GM18520 (cell line): ENCODE measurements around the gene SNAPC2.
"Not testable (repeated sequence)": the region's sequence is repeated elsewhere in the genome, so short reads cannot be mapped to it uniquely, and the experiment has no call there.

Experiments used
- ATAC-seq: cut with Tn5 transposase; IDR thresholded peaks from one replicate; pipeline ENCODE4 v1.9.1; 2021; ENCODE audit not compliant: unreplicated experiment

Gene SNAPC2

DNA sequence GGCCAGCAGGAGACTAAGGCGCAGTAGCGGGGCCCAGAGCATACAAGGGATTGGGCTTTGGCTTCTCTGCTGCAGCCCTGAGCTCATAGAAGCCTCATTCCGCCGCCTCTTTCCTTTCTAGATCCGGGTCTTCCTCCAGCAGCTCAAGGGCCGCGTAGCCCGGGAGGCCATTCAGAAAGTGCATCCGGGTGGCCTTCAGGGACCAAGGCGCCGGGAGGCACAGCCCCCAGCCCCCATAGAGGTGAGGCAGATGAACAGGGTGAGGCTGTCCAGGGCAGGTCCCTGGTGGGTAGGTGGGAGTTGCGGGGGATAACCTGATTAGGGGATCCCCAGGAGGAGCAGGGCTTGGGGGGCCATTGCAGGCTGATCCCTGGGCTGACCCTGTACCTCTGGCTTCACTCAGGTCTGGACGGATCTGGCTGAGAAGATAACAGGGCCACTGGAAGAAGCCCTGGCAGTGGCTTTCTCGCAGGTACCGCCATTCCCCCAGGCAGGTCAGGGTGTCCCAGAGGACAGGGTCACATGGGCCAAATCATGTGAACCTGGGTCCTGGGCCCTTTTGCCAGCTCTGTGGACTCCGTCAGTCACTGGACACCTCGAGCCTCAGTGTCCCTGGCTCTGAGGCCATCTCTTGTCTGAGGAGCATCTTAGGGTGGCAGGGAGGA, 1.3 kb downstream of the SNAPC2 start:
- no peak for ATAC-seq

DNA sequence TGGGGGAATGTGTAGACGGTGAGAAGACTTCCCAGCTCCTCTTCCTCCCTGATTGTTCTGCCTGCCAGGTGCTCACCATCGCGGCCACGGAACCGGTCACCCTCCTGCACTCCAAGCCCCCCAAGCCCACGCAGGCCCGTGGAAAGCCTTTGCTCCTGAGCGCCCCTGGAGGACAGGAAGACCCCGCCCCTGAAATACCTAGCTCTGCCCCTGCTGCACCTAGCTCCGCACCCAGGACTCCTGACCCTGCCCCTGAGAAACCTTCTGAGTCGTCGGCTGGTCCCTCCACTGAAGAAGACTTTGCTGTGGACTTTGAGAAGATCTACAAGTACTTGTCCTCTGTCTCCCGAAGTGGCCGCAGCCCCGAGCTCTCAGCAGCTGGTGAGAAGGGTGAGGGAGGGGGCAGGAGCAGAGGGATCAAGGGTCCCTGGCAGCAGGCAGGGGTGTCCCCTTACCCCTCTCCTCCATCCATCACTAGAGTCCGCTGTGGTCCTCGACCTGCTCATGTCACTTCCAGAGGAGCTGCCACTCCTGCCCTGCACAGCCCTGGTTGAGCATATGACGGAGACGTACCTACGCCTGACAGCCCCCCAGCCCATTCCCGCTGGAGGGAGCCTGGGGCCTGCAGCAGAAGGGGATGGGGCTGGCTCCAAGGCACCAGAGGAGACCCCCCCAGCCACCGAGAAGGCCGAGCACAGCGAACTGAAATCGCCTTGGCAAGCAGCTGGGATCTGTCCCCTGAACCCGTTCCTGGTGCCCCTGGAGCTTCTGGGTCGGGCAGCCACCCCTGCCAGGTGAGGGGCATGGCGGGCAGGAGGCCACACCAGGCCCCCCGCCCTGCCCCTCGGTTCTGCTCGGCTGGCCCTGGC, 2.1 kb downstream of the SNAPC2 start:
- no peak for ATAC-seq

DNA sequence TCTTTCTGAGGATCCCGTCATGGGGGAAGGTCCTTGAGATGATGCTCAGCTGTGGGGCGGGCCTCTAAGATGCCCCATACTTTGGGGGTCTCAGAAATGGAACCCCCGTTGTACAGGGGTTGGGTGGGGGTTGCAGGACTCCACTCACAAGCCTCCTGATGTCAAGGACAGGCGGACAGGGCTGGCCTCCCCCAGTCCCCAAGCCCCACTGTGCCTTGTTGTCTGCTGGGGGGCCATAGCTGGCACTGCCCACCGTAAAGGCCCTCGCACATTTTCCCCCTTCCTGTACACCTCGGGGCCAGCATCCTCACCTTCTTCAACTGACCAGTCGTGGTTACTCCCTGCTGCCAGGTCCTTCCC, 2.7 kb downstream of the SNAPC2 start:
- ATAC-seq: no peak

DNA sequence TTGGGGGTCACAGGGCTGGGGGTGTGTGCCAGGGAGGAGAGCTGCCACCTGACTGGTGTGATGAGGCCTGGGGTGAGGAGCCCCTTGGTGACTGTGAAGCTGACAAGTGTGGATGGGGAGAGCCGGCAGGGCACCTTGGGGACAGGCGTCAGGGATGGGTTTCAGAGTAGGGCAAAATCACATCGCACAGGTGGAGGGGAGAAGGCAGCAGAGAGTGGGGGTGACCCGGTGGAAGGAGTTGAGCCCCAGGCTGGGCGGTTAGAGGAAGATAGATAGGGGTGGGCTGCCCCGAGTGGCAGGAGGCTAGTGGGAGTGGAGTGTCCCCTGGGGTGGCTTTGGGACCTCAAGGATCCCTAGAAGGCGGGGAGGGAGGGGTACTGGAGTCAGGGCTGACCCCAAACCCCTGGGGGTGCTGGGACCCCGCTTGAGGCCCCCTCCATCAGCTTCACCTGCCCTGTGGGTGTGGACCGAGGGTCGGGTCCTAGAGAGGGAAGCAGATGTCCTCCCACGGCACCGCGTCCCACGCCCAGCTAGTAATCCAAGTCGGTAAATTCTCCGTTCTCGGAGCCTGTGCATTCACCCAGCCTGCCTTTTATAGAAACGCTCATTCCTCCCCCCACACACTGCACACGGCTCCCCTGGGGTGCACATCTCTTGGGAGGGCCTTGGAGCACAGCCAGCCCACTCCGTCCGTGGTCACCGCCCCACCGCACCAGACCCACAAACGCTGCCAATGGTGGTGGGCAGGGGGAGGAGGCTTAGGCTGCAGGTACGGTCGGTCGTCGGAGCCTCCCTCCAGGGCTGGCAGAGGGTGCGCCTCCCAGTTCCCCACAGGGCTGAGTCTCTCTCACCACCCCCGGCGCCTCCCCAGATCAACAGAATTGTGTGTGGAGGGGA, 3.4 kb downstream of the SNAPC2 start:
- ATAC-seq: no peak

DNA sequence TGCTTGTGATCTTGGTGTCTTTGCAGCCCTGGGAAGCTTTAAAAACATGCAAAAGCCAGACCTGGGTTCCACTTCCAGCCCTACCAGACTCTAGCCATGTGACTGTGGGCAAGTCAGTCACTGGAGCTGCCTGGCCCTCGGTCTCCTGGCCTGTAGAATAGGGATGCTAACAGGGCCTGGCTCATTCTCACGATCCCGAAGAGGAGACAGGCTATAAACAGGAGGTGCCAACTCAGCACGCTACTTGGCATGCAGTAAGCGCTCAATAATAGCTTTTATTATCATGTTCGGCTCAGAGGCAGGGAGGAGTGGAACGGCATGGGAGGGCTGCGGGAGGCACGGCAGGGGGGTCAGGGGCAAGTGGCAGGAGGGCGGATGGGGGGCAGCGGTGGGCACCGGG, 4.1 kb downstream of the SNAPC2 start:
- ATAC-seq: no peak

DNA sequence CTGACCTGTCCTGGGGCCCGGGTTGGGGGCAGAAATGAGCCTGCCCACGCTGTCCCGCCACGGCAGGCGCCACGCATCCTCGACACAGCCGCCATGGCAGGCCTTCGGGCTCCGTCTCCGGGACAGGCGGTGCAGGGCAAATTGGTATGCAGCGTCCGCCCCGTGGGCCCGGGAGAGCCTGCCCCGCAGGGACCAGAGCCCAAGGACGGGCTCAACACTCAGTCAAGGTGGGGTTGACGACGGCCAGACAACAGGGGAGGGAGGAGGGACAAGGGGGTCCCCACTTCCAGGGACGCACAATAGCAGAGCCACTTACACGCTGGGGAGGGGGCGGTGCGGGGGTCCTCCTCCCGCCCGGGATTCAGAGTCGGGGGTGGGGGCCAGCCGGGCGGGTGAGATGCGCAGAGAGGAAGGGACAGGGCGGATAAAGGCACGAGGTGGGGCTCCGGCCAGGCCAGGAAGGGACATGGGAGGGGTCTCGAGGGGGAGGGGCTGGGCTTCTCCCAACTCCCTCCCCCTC, 4.6 kb downstream of the SNAPC2 start:
- no peak for ATAC-seq

DNA sequence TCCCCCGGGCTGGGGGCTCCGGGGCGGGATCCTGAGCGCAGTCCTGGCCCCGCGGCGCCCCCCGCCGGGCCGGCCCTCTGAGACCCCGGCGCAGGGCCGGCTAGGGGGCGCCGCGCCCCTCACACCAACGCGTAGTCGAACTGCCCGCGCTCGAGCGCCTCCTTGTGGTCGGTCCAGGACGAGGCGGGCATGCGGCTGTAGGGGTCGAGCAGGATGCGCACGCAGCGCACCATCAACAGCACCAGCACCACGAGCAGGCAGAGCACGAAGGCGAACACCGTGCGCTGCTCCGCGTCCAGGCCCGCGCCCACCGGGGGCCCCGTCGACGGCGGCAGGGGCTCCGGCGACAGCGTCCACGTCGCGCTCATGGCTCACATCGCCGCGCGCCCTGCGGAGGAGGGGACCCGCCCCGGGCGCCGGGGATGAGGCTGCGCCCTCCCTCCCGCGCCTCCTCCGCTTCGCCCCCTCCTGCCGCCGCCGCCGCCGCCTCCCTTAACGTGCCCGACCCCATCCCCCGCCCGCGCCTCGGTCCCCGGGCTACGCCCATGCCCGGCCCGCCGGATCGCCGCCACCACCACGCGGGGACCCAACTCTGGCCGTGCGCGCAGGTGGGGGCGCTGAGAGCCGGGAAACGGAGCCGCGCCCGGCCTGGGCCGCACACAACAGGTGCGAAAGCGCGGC, 5.2 kb downstream of the SNAPC2 start:
- no peak for ATAC-seq

DNA sequence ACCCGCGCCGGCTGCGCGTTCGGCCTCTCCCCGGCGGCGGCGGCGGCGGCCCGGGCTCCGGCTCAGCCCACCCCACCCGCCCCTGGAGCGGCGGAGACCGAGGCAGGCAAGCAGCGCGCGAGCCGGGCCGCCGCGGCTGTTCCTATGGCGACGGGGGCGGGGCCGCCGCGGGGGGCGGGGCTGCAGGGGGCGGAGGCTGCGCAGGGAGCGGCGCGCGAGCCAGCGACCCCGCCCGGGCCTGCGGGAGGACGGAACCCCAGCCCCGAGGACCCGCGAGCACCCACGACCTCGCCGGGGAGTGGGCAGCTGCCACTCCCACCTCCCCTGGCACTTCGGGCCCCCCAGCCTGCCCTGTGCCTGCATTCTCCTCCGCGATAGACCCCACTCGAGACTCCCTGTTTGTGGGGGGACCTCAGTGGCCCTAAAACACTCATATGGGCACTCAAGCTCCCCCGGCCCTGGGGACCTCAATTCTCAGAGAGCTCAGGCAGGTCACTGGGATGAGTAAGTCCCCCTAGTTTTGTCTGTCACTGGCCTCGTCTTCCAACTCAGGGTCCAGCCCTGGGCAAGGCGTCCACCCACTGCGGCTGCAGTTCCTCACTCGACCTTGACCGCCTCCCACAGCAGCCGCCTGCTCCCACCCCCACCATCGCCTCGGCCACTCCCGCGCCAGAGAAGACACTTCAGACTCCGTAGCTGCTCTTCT, 6.0 kb downstream of the SNAPC2 start, which contains the start of gene CTXN1:
TSS of gene CTXN1 (minus strand) at position 115 of the 706 bp plus-strand sequence. CDS start 597 bp downstream, outside the sequence.
- no peak for ATAC-seq

DNA sequence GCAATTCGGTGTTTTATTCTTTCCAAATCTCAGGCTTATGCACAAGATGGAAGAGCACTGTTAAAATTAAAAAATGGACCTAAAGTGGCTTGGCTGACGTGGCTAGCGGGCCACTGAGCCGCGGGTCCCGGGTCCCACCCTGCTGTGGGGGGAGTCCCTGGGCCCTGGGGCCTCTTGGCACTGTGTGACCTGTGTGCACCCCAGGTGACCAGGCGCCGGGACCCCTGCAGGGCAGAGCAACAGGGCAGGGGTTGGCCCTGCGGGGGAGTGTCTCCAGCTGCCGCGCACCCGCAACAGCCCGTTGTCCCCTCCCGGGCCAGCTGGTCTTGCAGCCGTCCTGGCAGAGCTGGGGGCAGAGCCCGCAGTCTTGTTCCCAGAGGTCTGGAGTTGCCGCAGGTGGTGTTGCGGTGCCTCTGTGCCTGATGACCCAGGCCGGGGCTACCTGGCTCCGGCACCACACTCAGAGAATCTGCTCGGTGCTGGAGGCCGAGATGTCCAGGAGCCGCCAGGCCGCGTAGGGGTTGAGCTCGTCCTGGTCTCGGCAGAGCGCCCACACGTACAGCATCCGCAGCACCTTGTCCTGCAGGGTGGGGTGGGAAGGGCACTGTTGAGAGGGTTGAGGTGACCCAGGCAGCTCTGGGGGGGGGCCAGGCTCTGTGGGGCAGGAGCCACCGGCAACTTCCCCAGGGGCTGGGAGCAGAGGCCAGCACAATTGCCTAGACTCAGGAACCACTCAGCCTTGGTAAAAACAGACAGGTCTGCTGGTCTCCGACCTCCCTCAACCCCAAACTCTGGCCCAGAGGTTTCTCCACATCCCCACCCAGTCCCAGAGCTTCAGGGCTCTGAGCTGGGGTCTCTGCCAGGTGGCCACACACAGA, 6.8 kb downstream of the SNAPC2 start:
- ATAC-seq: no peak

DNA sequence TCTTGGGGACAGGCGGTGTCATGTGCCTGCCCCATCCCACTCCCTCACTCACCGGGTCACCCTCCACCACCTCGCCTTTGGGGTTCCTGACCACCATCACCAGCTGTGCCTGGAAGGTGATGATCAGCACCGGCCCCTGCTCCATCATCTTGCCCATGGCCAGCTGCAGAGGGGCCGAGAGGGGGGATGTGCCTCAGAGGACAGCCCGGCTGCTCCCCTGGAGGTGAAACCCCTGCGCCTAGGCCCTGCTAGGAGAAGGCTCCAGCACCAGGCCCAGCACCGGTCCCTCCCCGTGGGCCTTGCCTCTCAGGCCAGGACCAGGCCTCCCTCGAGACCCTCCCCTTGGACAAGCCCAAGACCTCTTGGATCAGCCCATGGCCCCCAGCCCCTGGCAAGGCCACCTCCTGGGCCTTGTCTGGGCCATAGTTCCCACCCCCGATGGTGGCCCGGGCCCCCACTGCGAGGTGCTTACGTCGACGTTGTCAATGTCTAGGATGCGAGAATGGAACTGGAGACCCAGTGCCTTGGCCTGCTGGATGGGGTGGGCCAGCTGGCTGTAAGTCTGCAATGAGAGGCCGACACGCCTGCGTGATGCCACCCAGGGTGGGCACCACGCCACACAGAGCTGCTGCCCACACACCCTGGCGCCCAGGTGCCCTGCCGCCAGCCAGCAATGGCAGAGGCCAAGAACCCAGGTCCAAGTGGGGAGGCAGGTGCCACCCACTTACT, 7.6 kb downstream of the SNAPC2 start:
- no peak for ATAC-seq

DNA sequence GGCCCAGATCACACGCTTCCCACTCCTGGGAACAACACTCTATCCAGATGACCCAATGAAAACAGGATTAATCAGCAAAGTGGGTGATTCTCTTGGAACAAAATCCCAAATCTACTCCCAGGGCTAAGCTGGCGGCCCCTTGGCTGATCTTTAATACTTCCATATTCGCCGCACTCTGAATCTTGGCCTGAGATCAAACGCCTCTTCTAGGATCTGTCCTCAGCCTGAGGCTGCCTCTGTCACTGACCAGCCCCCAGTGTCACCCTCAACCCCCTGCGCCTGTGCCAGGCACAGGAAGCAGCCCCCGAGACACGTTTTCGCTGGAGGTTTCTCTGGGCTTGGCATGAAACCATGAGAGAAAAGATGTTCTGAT, 8.2 kb downstream of the SNAPC2 start:
- no peak for ATAC-seq

DNA sequence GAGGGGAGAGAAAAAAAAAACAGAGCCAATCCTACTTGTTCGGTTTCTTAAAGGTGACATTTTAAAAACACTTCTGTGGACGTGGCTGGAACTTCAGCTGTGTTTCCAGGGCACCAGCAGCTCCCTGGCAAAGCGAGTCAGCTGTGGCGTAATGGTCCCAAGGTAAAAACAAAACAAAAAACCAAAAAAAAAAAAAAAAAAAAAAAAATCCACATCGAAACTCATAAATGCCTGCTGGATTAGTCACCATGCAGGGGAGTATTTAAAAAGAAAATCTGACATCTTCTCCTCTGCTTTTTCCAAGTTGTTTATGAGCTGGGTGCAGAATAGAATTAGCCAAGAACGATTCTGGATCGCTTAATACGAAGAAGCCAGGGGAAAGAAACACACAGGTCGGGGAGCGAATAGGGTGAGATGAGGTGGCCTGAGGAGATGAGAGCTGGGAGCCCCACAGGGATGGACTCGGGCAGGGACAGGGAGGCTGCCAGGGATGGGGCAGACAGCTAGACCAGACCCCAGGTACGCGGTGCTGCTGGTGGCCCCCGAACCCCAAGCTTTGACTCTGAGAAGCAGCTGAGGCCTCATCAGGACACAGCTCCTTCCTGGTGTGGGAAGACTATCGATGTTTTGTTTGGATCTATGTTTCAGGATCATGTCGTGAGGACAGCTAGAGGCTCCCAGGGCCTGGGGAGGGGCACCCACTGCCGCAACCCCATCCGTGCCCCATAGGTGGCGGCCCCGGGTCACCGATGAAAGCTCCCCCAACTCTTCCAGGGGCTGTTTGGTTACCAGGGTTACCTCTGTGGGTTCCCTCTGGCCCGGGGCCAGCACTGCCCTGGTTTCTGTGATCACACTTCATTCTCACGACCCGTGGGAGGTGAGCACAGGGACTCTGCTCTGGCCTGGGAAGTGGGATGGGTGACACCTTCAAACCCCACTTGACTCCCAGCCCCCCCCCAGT, 8.9 kb downstream of the SNAPC2 start:
- no peak for ATAC-seq

DNA sequence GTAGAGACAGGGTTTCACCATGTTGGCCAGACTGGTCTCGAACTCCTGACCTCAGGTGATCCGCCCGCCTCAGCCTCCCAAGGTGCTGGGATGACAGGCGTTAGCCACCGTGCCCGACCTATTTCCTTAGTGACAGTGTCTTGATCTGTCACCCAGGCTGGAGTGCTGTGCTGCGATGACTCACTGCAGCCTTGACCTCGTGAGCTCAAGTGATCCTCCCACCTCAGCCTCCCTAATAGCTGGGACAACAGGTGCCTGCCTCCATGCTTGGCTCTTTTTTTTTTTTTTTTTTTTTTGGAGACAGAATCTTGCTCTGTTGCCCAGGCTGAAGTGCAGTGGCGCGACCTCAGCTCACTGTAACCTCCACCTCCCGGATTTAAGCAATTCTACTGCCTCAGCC, 9.9 kb downstream of the SNAPC2 start:
- not testable (repeated sequence) for ATAC-seq

DNA sequence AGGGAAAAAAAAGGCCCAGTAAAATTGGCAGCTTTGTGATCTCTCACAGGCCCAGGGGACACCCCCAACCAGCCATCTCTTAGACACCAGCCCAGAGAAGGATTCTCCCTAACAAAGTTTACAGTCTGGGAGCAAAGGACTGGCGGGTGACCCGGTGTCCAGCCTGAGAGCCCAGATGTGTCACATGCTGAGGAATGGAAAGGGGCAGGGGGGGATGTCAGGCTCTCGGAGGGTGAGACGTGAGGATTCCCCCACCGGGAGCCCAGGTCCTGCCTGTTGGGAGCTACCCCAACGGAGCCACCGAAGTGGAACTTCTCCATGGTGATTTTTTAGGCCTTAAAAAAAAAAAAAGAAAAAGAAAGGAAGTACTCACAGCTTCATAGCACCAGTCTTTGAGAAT, 10.6 kb downstream of the SNAPC2 start:
- ATAC-seq: no peak

DNA sequence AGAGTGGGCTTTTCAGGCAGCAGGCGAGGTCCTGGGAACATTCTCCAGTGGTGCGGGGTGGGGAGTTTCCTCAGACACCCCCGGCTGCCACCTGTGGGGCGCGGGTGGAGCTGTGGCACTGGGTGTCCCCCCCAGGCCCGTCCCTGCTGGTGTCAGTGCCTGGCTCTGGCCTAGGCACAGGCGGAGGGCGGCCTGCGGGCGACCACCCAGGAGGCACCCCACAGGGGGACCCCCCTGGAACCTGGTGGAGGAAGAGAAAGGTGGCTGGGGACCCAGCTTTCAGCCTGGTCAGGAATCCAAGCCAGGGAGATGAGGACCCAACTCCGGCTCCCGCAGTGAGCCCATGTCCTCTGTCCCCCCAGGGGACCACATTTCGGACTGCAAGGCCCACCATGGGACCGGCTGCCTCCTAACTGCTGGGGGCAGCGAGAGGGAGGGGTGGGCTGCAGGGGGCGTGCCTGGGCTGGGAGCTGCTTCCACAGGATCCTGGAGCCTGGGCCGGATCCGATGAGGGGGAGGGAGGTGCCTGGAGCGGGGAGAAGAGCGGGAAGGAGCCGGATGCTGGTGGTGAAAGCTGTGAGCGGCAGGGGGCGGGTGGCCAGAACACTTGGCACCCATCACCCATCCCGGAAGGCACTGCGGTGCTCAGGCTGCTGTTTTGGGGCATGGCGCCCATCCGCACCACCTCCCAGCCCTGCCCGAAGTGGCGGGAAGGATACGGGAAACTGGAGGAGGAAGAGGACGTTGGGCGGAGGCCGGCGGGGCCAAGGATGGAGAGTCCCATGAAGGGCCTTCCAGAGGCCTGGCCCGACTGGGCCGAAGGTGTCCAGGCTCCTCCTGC, 11.3 kb downstream of the SNAPC2 start:
- no peak for ATAC-seq

DNA sequence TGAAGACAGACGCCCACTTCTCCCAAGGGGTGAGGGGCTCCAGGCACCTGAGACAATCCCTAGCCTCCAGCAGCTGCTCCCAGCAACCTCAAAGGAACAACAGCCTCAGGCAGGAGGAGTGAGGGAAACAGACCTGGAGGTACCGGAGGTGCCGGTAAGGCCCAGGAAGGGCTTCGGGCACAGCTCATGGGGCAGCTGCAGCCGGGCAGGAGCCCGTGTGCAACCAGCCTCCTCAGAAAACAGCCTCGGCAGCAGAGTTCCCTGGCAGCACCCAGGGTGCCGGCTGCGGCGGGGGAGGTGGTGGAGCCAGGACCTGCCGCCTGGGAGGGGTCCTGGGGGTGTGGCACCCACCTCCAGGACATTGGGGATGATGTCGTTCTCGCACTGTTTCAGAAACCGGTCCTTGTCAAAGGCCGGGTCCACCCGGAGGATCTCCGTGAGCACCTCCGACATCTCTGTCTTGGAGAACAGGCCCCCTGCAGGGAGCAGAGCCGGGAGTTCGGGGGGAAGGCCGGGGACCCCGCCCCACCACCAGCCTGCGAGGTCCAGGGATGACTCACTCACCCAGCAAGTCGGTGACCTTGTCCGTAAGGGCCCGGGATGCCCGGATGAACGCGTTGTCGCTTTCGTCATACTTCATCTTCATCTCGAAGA, 12.3 kb downstream of the SNAPC2 start:
- no peak for ATAC-seq
